ENCODE data around the gene UNC5C. TPM values are rescaled to one million over a fixed set of nuclear protein-coding genes. Genes with fewer than 3 reads are reported as not detected.

The UNC5C gene
- total RNA-seq, 4 donors from 2014 or later: 3.3 to 21.6 (median 7.9) TPM

DNA sequence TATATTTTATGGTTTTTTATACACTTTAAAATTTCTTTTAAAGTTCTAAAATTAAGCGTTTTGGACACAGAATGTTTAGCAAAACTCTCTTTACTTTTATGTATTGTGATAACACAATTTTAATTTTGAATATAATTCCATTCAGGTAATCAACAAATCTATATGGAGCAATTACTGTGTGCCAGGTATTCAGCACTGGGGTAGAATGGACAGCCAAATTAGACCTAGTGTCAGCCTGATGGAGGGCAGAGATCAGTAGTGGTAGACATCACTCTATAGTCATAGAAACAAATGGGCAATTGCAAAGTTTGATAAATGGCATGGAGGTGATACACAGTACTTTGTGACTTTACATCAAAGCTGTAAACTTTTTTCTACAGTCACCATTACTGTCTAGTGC is 41.8 kb upstream of the UNC5C start:
- intact Hi-C loops (cut with DNase I; ENCODE audit: low total_unique reads): no loop called here
- no peak overlapping the region for H3K27ac ChIP-seq
- DNase-seq: no peak
- H3K36me3 ChIP-seq: no peaks in the 10 kb centered on the region
- no peak for TF ChIP-seq POLR2A (IDR thresholded peaks at IDR 0.05)
- no peak overlapping the region for H3K4me3 ChIP-seq
- H3K9me3 ChIP-seq: no peaks in the 10 kb centered on the region
- no peaks in the 10 kb centered on the region for H3K27me3 ChIP-seq
- H3K4me1 ChIP-seq: no peaks in the 10 kb centered on the region

DNA sequence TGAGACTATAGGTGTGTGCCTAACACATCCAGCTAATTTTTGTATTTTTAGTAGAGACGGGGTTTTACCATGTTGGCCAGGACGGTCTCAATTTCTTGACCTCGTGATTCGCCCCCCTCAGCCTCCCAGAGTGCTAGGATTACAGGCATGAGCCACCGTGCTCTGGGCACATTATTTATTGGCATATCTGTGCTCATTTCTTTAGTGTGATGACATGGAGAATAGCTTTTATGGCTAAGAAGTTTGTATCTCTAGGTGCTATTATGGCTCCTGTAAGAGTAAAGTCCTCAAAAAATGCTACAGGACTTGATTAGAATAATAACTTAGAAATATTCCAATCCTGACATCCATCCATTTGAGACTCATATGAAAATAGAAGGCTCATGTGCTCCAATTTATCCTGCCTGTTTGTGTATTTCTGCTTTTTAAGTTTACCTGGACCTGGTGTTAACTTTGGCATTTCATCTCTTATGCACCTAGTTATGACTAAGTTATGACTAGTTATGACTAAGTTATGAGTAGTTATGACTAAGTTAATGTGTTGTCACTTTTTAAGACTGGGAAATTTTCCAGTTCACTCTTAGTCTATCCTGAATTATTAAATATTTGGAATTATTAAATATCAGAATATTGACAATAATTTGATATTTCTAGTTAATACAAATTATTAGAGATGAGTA is 36.4 kb upstream of the UNC5C start:
- no peaks in the 10 kb centered on the region for H3K36me3 ChIP-seq
- DNase-seq: no peak
- no peak overlapping the region for H3K4me3 ChIP-seq
- intact Hi-C loops (cut with DNase I; ENCODE audit: low total_unique reads): no loop called here
- no peaks in the 10 kb centered on the region for H3K27me3 ChIP-seq
- TF ChIP-seq POLR2A (IDR thresholded peaks at IDR 0.05) (no peak), CTCF (IDR thresholded peaks at IDR 0.05) (no peak)
- H3K4me1 ChIP-seq: no peaks in the 10 kb centered on the region
- no peaks in the 10 kb centered on the region for H3K9me3 ChIP-seq
- H3K27ac ChIP-seq: no peak overlapping the region

GRCh38 chr4:95580226-95580625 is 31.5 kb upstream of the UNC5C start:
- no peak overlapping the region for H3K4me3 ChIP-seq
- no peaks in the 10 kb centered on the region for H3K36me3 ChIP-seq
- no peak overlapping the region for H3K27ac ChIP-seq
- intact Hi-C loops (cut with DNase I; ENCODE audit: low total_unique reads): no loop called here
- no peak for DNase-seq
- H3K4me1 ChIP-seq: no peaks in the 10 kb centered on the region
- no peaks in the 10 kb centered on the region for H3K9me3 ChIP-seq
- no peak for TF ChIP-seq POLR2A (IDR thresholded peaks at IDR 0.05)
- TF ChIP-seq CTCF (IDR thresholded peaks at IDR 0.05): no peak
- H3K27me3 ChIP-seq: no peaks in the 10 kb centered on the region

GRCh38 chr4:95572304-95572991 is 23.7 kb upstream of the UNC5C start:
- no peaks in the 10 kb centered on the region for H3K9me3 ChIP-seq
- TF ChIP-seq POLR2A (IDR thresholded peaks at IDR 0.05) (no peak), CTCF (IDR thresholded peaks at IDR 0.05) (no peak)
- H3K4me1 ChIP-seq: no peaks in the 10 kb centered on the region
- H3K27ac ChIP-seq: no peak overlapping the region
- intact Hi-C loops (cut with DNase I; ENCODE audit: low total_unique reads): no loop called here
- no peak overlapping the region for H3K4me3 ChIP-seq
- no peak for DNase-seq
- H3K36me3 ChIP-seq: no peaks in the 10 kb centered on the region
- no peaks in the 10 kb centered on the region for H3K27me3 ChIP-seq

DNA sequence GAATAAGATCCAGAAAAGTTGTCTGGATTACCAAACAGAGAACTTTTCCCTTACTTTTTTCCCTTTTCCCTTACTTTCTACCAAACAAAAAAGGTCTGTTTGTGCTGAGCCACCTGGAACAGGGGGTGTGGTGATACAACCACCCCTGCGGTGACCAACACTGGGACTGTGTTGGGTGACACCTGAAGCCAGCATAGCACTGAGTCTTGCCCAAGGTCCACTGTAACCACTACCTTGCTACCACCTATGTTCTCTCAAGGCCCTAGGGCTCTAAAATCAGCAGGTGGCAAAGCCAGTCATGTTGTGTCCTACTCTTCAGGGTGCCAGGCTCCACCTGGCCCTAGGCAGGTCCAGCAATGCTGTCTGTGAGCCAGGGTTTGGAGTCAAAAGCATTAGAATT is 22.8 kb upstream of the UNC5C start:
- H3K9me3 ChIP-seq: no peaks in the 10 kb centered on the region
- H3K27ac ChIP-seq: no peak overlapping the region
- intact Hi-C loops (cut with DNase I; ENCODE audit: low total_unique reads): no loop called here
- no peak for TF ChIP-seq POLR2A (IDR thresholded peaks at IDR 0.05)
- TF ChIP-seq CTCF (IDR thresholded peaks at IDR 0.05): no peak
- DNase-seq: no peak
- no peaks in the 10 kb centered on the region for H3K36me3 ChIP-seq
- H3K4me3 ChIP-seq: no peak overlapping the region
- no peaks in the 10 kb centered on the region for H3K27me3 ChIP-seq
- H3K4me1 ChIP-seq: no peaks in the 10 kb centered on the region

All from uterus (tissue), 4 donors.